ENCODE data around the gene SLC12A8.

GRCh38 chr3:125126323-125126722, 86.2 kb downstream of the SLC12A8 start:
- no peak for TF ChIP-seq CTCF (IDR thresholded peaks at IDR 0.05; ENCODE audit: low read depth, low read length)
- no peak for TF ChIP-seq POLR2A (IDR thresholded peaks at IDR 0.05; ENCODE audit: extremely low read depth, insufficient read length)
- TF ChIP-seq MYC (IDR thresholded peaks at IDR 0.05; ENCODE audit: low read depth, low read length): no peak
